BLaER1 treated with 17β-estradiol and CSF1 and Interleukin-3, amounts not matched to agents 10 nM and 100 nM (cell line): ENCODE data around the gene ZNF334.
A peak's percentile ranks its signal among the peaks of the same experiment; 100 is the strongest.

Experiments used
- H3K27ac ChIP-seq, 11 experiments: shearing (Covaris generic); formaldehyde crosslinking; 2 replicates each; pipeline ENCODE4 v1.8.1; 2022
- H3K27me3 ChIP-seq, 11 experiments: shearing (Covaris generic); formaldehyde crosslinking; 2 replicates each; pipeline ENCODE4 v1.8.1; 2022
- H3K36me3 ChIP-seq, 11 experiments: shearing (Covaris generic); formaldehyde crosslinking; 2 replicates each; pipeline ENCODE4 v1.8.1; 2022
- H3K4me1 ChIP-seq, 10 experiments: shearing (Covaris generic); formaldehyde crosslinking; 2 replicates each; pipeline ENCODE4 v1.8.1; 2022
- H3K4me2 ChIP-seq, 11 experiments: shearing (Covaris generic); formaldehyde crosslinking; 2 replicates each; pipeline ENCODE4 v1.8.1; 2022
- H3K4me3 ChIP-seq, 10 experiments: shearing (Covaris generic); formaldehyde crosslinking; 2 replicates each; pipeline ENCODE4 v1.8.1; 2022
- H3K9ac ChIP-seq, 11 experiments: shearing (Covaris generic); formaldehyde crosslinking; 2 replicates each; pipeline ENCODE4 v1.8.1; 2022
- H3K9me3 ChIP-seq, 11 experiments: shearing (Covaris generic); formaldehyde crosslinking; replicated peaks in 1 of 11; 2 replicates each; pipeline ENCODE4 v1.8.1; 2022
- H4K20me1 ChIP-seq, 11 experiments: shearing (Covaris generic); formaldehyde crosslinking; 2 replicates each; pipeline ENCODE4 v1.8.1; 2022
- Cebpa-rat ChIP-seq, 11 experiments: shearing (Covaris generic); IDR thresholded peaks; 2 replicates each; pipeline ENCODE4 v1.8.1; 2022

Gene ZNF334

GRCh38 chr20:46543033-46543432 lies 29.7 kb upstream of the ZNF334 start:
- Histone ChIP-seq H3K27ac (peak overlapping the region in 8 of 11 experiments; percentile 93 to 99 (median 95); a peak in 14 of 22 replicates), H4K20me1 (peaks cover 0 to 8% (median 0%) of the 10 kb centered on the region in 11 experiments; a peak in 2 of 22 replicates), H3K27me3 (peaks cover 8 to 30% (median 17%) of the 10 kb centered on the region in 11 experiments; a peak in 18 of 22 replicates), H3K4me3 (no peak overlapping the region), H3K4me1 (peaks cover 29 to 69% (median 62%) of the 10 kb centered on the region in 10 experiments), H3K9ac (peak overlapping the region in 4 of 11 experiments; percentile 21 to 66 (median 39); a peak in 2 of 22 replicates), H3K9me3 (no peaks in the 10 kb centered on the region), H3K4me2 (peak overlapping the region in 9 of 11 experiments; percentile 60 to 98 (median 94); a peak in 18 of 22 replicates), H3K36me3 (no peaks in the 10 kb centered on the region)
- TF ChIP-seq Cebpa-rat (IDR thresholded peaks at IDR 0.05), result no peak

GRCh38 chr20:46541229-46541935 lies 28.0 kb upstream of the ZNF334 start:
- peak overlapping the region in 5 of 11 experiments; percentile 1 to 95 (median 35); a peak in 5 of 22 replicates for H3K27ac ChIP-seq
- no peak for TF ChIP-seq Cebpa-rat (IDR thresholded peaks at IDR 0.05)
- H3K27me3 ChIP-seq, result peaks cover 8 to 20% (median 17%) of the 10 kb centered on the region in 11 experiments; a peak in 18 of 22 replicates
- peaks cover 20 to 53% (median 47%) of the 10 kb centered on the region in 10 experiments for H3K4me1 ChIP-seq
- no peak overlapping the region for H3K4me3 ChIP-seq
- no peaks in the 10 kb centered on the region for H3K36me3 ChIP-seq
- H4K20me1 ChIP-seq, result peaks cover 0 to 8% (median 0%) of the 10 kb centered on the region in 11 experiments; a peak in 2 of 22 replicates
- no peaks in the 10 kb centered on the region for H3K9me3 ChIP-seq
- no peak overlapping the region for H3K9ac ChIP-seq
- H3K4me2 ChIP-seq, result peak overlapping the region in 9 of 11 experiments; percentile 18 to 51 (median 36); a peak in 11 of 22 replicates

DNA sequence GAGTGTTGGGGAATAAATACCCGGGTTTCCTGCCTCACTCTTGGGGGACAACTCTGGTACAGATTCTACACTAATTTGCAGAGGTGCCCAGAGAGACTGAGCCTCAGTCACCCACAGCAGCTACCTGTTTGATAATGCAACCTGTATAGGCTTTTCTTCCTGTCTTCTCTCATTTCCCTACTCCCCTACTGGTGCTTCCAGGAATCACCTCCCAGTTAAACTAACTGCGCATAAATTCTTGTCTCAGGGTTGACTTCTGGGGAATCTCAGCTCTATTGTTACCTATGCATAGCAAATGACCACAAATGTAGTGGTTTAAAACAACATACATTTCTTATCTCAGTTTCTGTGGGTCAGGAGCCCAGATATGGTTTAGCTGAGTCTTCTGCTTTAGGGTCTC lies 25.8 kb upstream of the ZNF334 start:
- TF ChIP-seq Cebpa-rat (IDR thresholded peaks at IDR 0.05), result no peak
- H3K4me3 ChIP-seq, result no peak overlapping the region
- H3K9me3 ChIP-seq, result peaks cover 0 to 8% (median 6%) of the 10 kb centered on the region in 11 experiments; a peak in 14 of 22 replicates
- H3K27me3 ChIP-seq, result peaks cover 8 to 20% (median 17%) of the 10 kb centered on the region in 11 experiments; a peak in 18 of 22 replicates
- H3K9ac ChIP-seq, result no peak overlapping the region
- no peaks in the 10 kb centered on the region for H3K36me3 ChIP-seq
- H3K4me2 ChIP-seq, result no peak overlapping the region
- H4K20me1 ChIP-seq, result peaks cover 0 to 8% (median 0%) of the 10 kb centered on the region in 11 experiments; a peak in 1 of 22 replicates
- H3K27ac ChIP-seq, result no peak overlapping the region
- peaks cover 0 to 32% (median 26%) of the 10 kb centered on the region in 10 experiments; a peak in 18 of 20 replicates for H3K4me1 ChIP-seq

DNA sequence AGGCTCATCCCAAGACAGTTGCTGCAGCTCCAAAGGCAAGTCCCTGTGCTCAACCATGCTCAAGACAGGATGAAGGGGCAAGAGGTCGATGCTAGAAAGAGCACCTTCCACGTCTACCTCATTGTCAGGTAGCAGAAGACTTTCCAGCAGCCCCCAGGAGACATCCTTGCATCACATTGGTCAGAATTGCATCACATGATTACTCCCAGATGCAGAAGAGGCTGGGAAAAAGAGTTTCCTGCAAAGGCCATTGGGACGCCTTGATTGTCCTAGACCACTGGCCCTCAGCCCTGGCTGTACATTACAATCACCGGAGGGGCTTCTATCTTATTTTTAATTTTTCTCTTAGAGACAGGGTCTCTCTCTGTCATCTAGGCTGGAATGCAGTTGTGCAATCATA lies 17.3 kb upstream of the ZNF334 start:
- Histone ChIP-seq H3K9ac (no peak overlapping the region), H3K36me3 (no peaks in the 10 kb centered on the region), H3K27ac (no peak overlapping the region), H3K4me3 (no peak overlapping the region), H3K4me2 (no peak overlapping the region), H3K4me1 (no peaks in the 10 kb centered on the region), H4K20me1 (no peaks in the 10 kb centered on the region; a peak in 1 of 22 replicates), H3K9me3 (peaks cover 0 to 12% (median 10%) of the 10 kb centered on the region in 11 experiments; a peak in 14 of 22 replicates), H3K27me3 (no peaks in the 10 kb centered on the region)
- 0 out of 22 replicates have a peak, but pooled peaks of 3 of the 11 experiments have one; percentile 28 to 44 (median 34) for TF ChIP-seq Cebpa-rat (IDR thresholded peaks at IDR 0.05)

- TF ChIP-seq Cebpa-rat (IDR thresholded peaks at IDR 0.05), result peak in 2 of 11 experiments; percentile 15 to 18; a peak in 5 of 22 replicates
- H3K4me3 ChIP-seq, result no peak overlapping the region
- no peak overlapping the region for H3K9ac ChIP-seq
- H3K9me3 ChIP-seq, result no peaks in the 10 kb centered on the region
- H3K27ac ChIP-seq, result no peak overlapping the region
- H3K4me2 ChIP-seq, result peak overlapping the region in 1 of 11 experiments; percentile 2; a peak in 1 of 22 replicates
- no peaks in the 10 kb centered on the region; a peak in 1 of 22 replicates for H4K20me1 ChIP-seq
- H3K27me3 ChIP-seq, result no peaks in the 10 kb centered on the region
- no peaks in the 10 kb centered on the region for H3K36me3 ChIP-seq
- H3K4me1 ChIP-seq, result peaks cover 0 to 7% (median 0%) of the 10 kb centered on the region in 10 experiments; a peak in 2 of 20 replicates
These were observed 10.5 kb upstream of the ZNF334 start for GRCh38 chr20:46523696-46524328.

DNA sequence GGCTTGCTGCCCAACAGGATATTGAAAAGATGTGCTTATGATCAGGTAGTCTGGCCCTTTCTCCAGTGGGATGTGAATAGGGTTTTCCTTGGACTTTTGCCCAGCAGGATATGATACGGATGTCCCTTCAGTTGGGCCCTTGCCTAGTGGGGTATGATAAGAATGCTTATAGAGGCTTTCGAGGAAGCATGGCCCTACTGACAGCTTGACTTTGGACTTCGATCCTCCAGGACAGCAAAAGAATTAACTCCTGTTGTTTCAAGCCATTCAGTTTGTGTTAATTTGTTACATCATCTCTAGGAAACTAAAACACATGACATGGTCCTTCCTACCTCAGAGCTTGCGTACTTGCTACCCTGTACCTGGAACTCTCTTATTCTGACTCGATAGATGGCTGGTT lies 9.7 kb upstream of the ZNF334 start:
- TF ChIP-seq Cebpa-rat (IDR thresholded peaks at IDR 0.05), result no peak
- H3K9me3 ChIP-seq, result peaks cover 0 to 2% (median 0%) of the 10 kb centered on the region in 11 experiments; a peak in 3 of 22 replicates
- H3K36me3 ChIP-seq, result no peaks in the 10 kb centered on the region

GRCh38 chr20:46520976-46521579 lies 7.7 kb upstream of the ZNF334 start:
- Histone ChIP-seq H3K27ac (no peak overlapping the region), H3K9ac (no peak overlapping the region), H3K4me2 (no peak overlapping the region), H3K36me3 (no peaks in the 10 kb centered on the region), H3K4me1 (peaks cover 0 to 7% (median 0%) of the 10 kb centered on the region in 10 experiments; a peak in 2 of 20 replicates), H4K20me1 (no peaks in the 10 kb centered on the region; a peak in 1 of 22 replicates), H3K4me3 (no peak overlapping the region), H3K9me3 (peaks cover 0 to 14% (median 6%) of the 10 kb centered on the region in 11 experiments; a peak in 7 of 22 replicates), H3K27me3 (no peaks in the 10 kb centered on the region)
- TF ChIP-seq Cebpa-rat (IDR thresholded peaks at IDR 0.05), result no peak

More for the DNA sequence above, 9.7 kb upstream of the ZNF334 start:
- Histone ChIP-seq H3K4me3 (no peak overlapping the region), H3K9ac (no peak overlapping the region), H3K27me3 (no peaks in the 10 kb centered on the region), H3K4me1 (peaks cover 0 to 7% (median 0%) of the 10 kb centered on the region in 10 experiments; a peak in 2 of 20 replicates), H4K20me1 (no peaks in the 10 kb centered on the region; a peak in 1 of 22 replicates), H3K4me2 (no peak overlapping the region), H3K27ac (no peak overlapping the region)

- peaks cover 0 to 14% (median 6%) of the 10 kb centered on the region in 11 experiments; a peak in 7 of 22 replicates for H3K9me3 ChIP-seq
- peaks cover 0 to 7% (median 0%) of the 10 kb centered on the region in 10 experiments; a peak in 2 of 20 replicates for H3K4me1 ChIP-seq
- no peaks in the 10 kb centered on the region for H3K36me3 ChIP-seq
- no peak for TF ChIP-seq Cebpa-rat (IDR thresholded peaks at IDR 0.05)
- H3K4me2 ChIP-seq, result no peak overlapping the region
- H3K27ac ChIP-seq, result no peak overlapping the region
- no peaks in the 10 kb centered on the region; a peak in 1 of 22 replicates for H4K20me1 ChIP-seq
- no peak overlapping the region for H3K9ac ChIP-seq
- no peaks in the 10 kb centered on the region for H3K27me3 ChIP-seq
- no peak overlapping the region for H3K4me3 ChIP-seq
These were observed 7.2 kb upstream of the ZNF334 start for GRCh38 chr20:46520540-46520939.
